H1 (cell line): ENCODE measurements around the gene NRL. TPM values are rescaled to one million over a fixed set of nuclear protein-coding genes. Genes with fewer than 3 reads are reported as not detected.
"Not testable (repeated sequence)": the region's sequence is repeated elsewhere in the genome, so short reads cannot be mapped to it uniquely, and the experiment has no call there.

Source experiments
- CTCF ChIA-PET: fragments of 300-600 bp; sonication (Branson Sonifier 250); formaldehyde crosslinking; loops from one replicate; lab custom pipeline; 2021; ENCODE audit not compliant: partially characterized antibody; lab: Charles Lee
- POLR2A ChIA-PET: fragments of 300-600 bp; sonication (Branson Sonifier 250); formaldehyde crosslinking; loops from one replicate; lab custom pipeline; 2021; ENCODE audit warnings: inconsistent platforms; ENCODE audit not compliant: partially characterized antibody; lab: Charles Lee
- DNase-seq, 2 experiments: peaks; one replicate each; pipeline versions ENCODE4 v3.0.0 to v3.0.0-alpha.2; 2010 to 2022; ENCODE audit warnings: low spot score in 2 of 2, low read depth in 1 of 2, mixed read lengths in 1 of 2
- FAIRE-seq: peaks from 2 replicates; lab custom pipeline; 2011; peaks lifted over from hg19 to GRCh38; lab: Jason Lieb, UNC
- H2AFZ ChIP-seq: 2 replicates; pipeline ENCODE4 v1.8.1; 2012; ENCODE audit warnings: low read length, inconsistent platforms
- H2AK5ac ChIP-seq: 2 replicates; pipeline ENCODE4 v1.6.1; 2013; ENCODE audit warnings: low read depth, low read length
- H2BK120ac ChIP-seq: replicated peaks from 2 replicates; pipeline ENCODE3; 2013; ENCODE audit warnings: low read depth, low read length, inconsistent platforms
- H2BK12ac ChIP-seq: 2 replicates; pipeline ENCODE4 v1.6.1; 2013; ENCODE audit warnings: low read depth, low read length
- H2BK15ac ChIP-seq: 2 replicates; pipeline ENCODE4 v1.6.1; 2013; ENCODE audit warnings: low read length
- H2BK20ac ChIP-seq: 2 replicates; pipeline ENCODE4 v1.6.1; 2013; ENCODE audit warnings: low read length
- H2BK5ac ChIP-seq: 2 replicates; pipeline ENCODE4 v1.6.1; 2013; ENCODE audit warnings: low read depth, low read length
- H3K14ac ChIP-seq: 2 replicates; pipeline ENCODE4 v1.6.1; 2013; ENCODE audit warnings: inconsistent platforms; ENCODE audit not compliant: insufficient read length
- H3K18ac ChIP-seq: 2 replicates; pipeline ENCODE4 v1.6.1; 2013; ENCODE audit warnings: low read length; ENCODE audit errors: extremely low read depth
- H3K23ac ChIP-seq: 2 replicates; pipeline ENCODE4 v1.6.1; 2013; ENCODE audit warnings: inconsistent platforms; ENCODE audit not compliant: insufficient read length
- H3K23me2 ChIP-seq: 2 replicates; pipeline ENCODE4 v1.6.1; 2013; ENCODE audit warnings: low read depth, low read length
- H3K27ac ChIP-seq: 2 replicates; pipeline ENCODE4 v1.6.1; 2011; ENCODE audit warnings: low read depth, low read length, inconsistent platforms
- H3K27me3 ChIP-seq, 4 experiments: replicated peaks in 1 of 4; 1 replicate in 1 of 4; 2 replicates in 3 of 4; pipeline versions ENCODE4 v1.6.1 to v1.8.1; 2011 to 2013; ENCODE audit warnings: low read length in 3 of 4, mild to moderate bottlenecking in 3 of 4, inconsistent platforms in 2 of 4, mixed read lengths in 2 of 4, moderate library complexity in 1 of 4; ENCODE audit not compliant: control insufficient read depth in 3 of 4, insufficient read depth in 3 of 4; ENCODE audit errors: extremely low read depth in 1 of 4
- H3K36me3 ChIP-seq, 4 experiments: 2 replicates each; pipeline versions ENCODE4 v1.6.1 to v1.8.1; 2011 to 2013; ENCODE audit warnings: mild to moderate bottlenecking in 4 of 4, low read length in 3 of 4, moderate library complexity in 2 of 4, control low read depth in 1 of 4, inconsistent platforms in 1 of 4; ENCODE audit not compliant: insufficient read depth in 4 of 4, control insufficient read depth in 2 of 4
- H3K4ac ChIP-seq: replicated peaks from 2 replicates; pipeline ENCODE3; 2013; ENCODE audit warnings: low read length, low read depth, mixed read lengths, inconsistent platforms; ENCODE audit not compliant: insufficient read length
- H3K4me1 ChIP-seq, 4 experiments: replicated peaks in 1 of 4; 1 replicate in 1 of 4; 2 replicates in 3 of 4; pipeline versions ENCODE4 v1.6.1 to v1.8.1; 2011 to 2013; ENCODE audit warnings: low read length in 3 of 4, inconsistent platforms in 2 of 4, mixed read lengths in 1 of 4; ENCODE audit not compliant: insufficient read depth in 4 of 4, control insufficient read depth in 3 of 4
- H3K4me2 ChIP-seq, 2 experiments: 2 replicates each; pipeline versions ENCODE4 v1.6.1 to v1.8.1; 2011 to 2013; ENCODE audit warnings: low read depth in 2 of 2, low read length in 2 of 2, control low read depth in 1 of 2, inconsistent platforms in 1 of 2, mild to moderate bottlenecking in 1 of 2; ENCODE audit not compliant: insufficient read depth in 1 of 2
- H3K4me3 ChIP-seq, 4 experiments: fragments of 200-600, 300-600 bp in 1 of 4; sonication (generic), shearing (Covaris generic), sonication (Bioruptor Twin) in 1 of 4; 2 replicates each; pipeline versions ENCODE4 v1.5.1 to v1.8.1; 2011 to 2016; ENCODE audit warnings: low read length in 4 of 4, low read depth in 3 of 4, control low read depth in 2 of 4, inconsistent platforms in 2 of 4, mild to moderate bottlenecking in 2 of 4, mixed read lengths in 1 of 4, moderate library complexity in 1 of 4; ENCODE audit not compliant: insufficient read depth in 2 of 4; ENCODE audit errors: extremely low read depth in 1 of 4
- H3K56ac ChIP-seq: replicated peaks from 2 replicates; pipeline ENCODE3; 2013; ENCODE audit warnings: low read depth, mild to moderate bottlenecking, mixed read lengths, low read length, inconsistent platforms; ENCODE audit not compliant: insufficient read length
- H3K79me1 ChIP-seq: 2 replicates; pipeline ENCODE4 v1.6.1; 2013; ENCODE audit warnings: low read depth, low read length, control low read depth
- H3K79me2 ChIP-seq, 2 experiments: 2 replicates each; pipeline versions ENCODE4 v1.6.1 to v1.8.1; 2012 to 2013; ENCODE audit warnings: low read length in 2 of 2, mild to moderate bottlenecking in 2 of 2, inconsistent platforms in 1 of 2; ENCODE audit not compliant: insufficient read depth in 2 of 2, control insufficient read depth in 1 of 2
- H3K9ac ChIP-seq, 4 experiments: replicated peaks in 1 of 4; 1 replicate in 1 of 4; 2 replicates in 3 of 4; pipeline versions ENCODE4 v1.6.1 to v1.8.1; 2011 to 2013; ENCODE audit warnings: low read depth in 3 of 4, low read length in 3 of 4, control low read depth in 2 of 4, mild to moderate bottlenecking in 2 of 4, moderate library complexity in 2 of 4, inconsistent platforms in 1 of 4; ENCODE audit errors: extremely low read depth in 1 of 4
- H3K9me3 ChIP-seq, 2 experiments: 2 replicates each; pipeline versions ENCODE4 v1.6.1 to v1.8.1; 2012 to 2013; ENCODE audit warnings: mild to moderate bottlenecking in 2 of 2, moderate library complexity in 2 of 2, control low read depth in 1 of 2, inconsistent platforms in 1 of 2, low read depth in 1 of 2, low read length in 1 of 2, mixed read lengths in 1 of 2; ENCODE audit not compliant: insufficient read depth in 2 of 2
- H4K20me1 ChIP-seq, 2 experiments: replicated peaks in 1 of 2; 2 replicates each; pipeline versions ENCODE3 to v1.8.1; 2011 to 2013; ENCODE audit warnings: inconsistent platforms in 2 of 2, low read length in 2 of 2, mild to moderate bottlenecking in 1 of 2; ENCODE audit not compliant: insufficient read depth in 2 of 2, control insufficient read depth in 1 of 2
- H4K5ac ChIP-seq: 2 replicates; pipeline ENCODE4 v1.6.1; 2013; ENCODE audit warnings: low read length, low read depth, mixed read lengths, inconsistent platforms; ENCODE audit not compliant: insufficient read length
- H4K8ac ChIP-seq: 2 replicates; pipeline ENCODE4 v1.8.0; 2013; ENCODE audit warnings: mild to moderate bottlenecking, moderate library complexity, low read length, inconsistent platforms; ENCODE audit not compliant: insufficient read depth; ENCODE audit errors: extremely low read depth
- H4K91ac ChIP-seq: replicated peaks from 2 replicates; pipeline ENCODE3; 2013; ENCODE audit warnings: low read length, mixed read lengths, inconsistent platforms; ENCODE audit not compliant: insufficient read length
- WGBS, 2 experiments: shearing (Covaris generic) in 1 of 2; methylation state at CpG; one replicate each; pipeline versions ENCODE4 v1.1.6 to v1.1.7; 2013 to 2015; ENCODE audit warnings: low lambda C conversion rate in 2 of 2, mixed read lengths in 2 of 2, inconsistent platforms in 1 of 2, low coverage in 1 of 2, missing lambda C conversion rate in 1 of 2; ENCODE audit not compliant: insufficient replicate concordance in 2 of 2, insufficient coverage in 1 of 2, insufficient read length in 1 of 2; ENCODE audit errors: extremely low coverage in 1 of 2, missing lambda C conversion rate in 1 of 2; 5-methylcytosine and 5-hydroxymethylcytosine counted together
- polyA plus RNA-seq, 7 experiments: library from polyadenylated mRNA; depleted of rRNA in 3 of 7; stranded (reverse) in 5 of 7; unstranded in 2 of 7; fragments of >200 nt in 5 of 7; fragments of 200-250 nt in 2 of 7; gene quantifications; 1 replicate in 5 of 7; 2 replicates in 1 of 7; 4 replicates in 1 of 7; pipeline versions ENCODE4 v1.2.1 to v1.2.3, GENCODE V29; 2011 to 2013; ENCODE audit warnings: missing spikeins in 2 of 7, mixed read lengths in 2 of 7
- total RNA-seq: library from RNA; stranded (reverse); fragmentation: NEBNext Ultra II Directional; extraction: Animal tissue kit (Norgen Biotek cat#: 25700); gene quantifications from 2 replicates; pipeline ENCODE4 v1.2.1, GENCODE V29; 2021

The NRL gene
- total and polyA plus RNA-seq, 2 of the 8 experiments (the other 6 are each of a cell fraction or from before 2014, with no cell fraction given) = 1.1 to 2.2 TPM

GRCh38 chr14:24049002-24049401 is 65.7 kb downstream of the NRL start:
- H3K9ac ChIP-seq, H2BK20ac ChIP-seq, H3K79me2 ChIP-seq, H4K8ac ChIP-seq, H3K23me2 ChIP-seq, H3K27ac ChIP-seq, FAIRE-seq, H4K5ac ChIP-seq, H4K91ac ChIP-seq, H3K4me1 ChIP-seq, H2AK5ac ChIP-seq, H2BK120ac ChIP-seq, H3K36me3 ChIP-seq, H2BK5ac ChIP-seq, H3K23ac ChIP-seq, H3K27me3 ChIP-seq, H3K9me3 ChIP-seq, H3K4me3 ChIP-seq, H3K4ac ChIP-seq, H2BK15ac ChIP-seq, DNase-seq, H2BK12ac ChIP-seq, H3K18ac ChIP-seq, H3K4me2 ChIP-seq, H2AFZ ChIP-seq, H4K20me1 ChIP-seq, H3K56ac ChIP-seq, H3K79me1 ChIP-seq, H3K14ac ChIP-seq: not testable (repeated sequence)
- POLR2A ChIA-PET = interaction anchor here (8.0 kb wide), 1 partner anchor 45 kb away, joined by 57 read pairs; the partner anchor contains the start of gene PCK2
- WGBS, 2 experiments = 92% methylated on average over 2 of the region's 2 CpGs; no CpG with 5 or more reads in 1 of the 2 experiments
- CTCF ChIA-PET = interaction anchor here (1.8 to 2.6 kb wide), 2 partner anchors 9 to 11 kb away, joined by 5 to 10 read pairs; no protein-coding TSS in a partner anchor
